Peyer's patch (tissue), 4 donors: ENCODE data around the gene HCRT. TPM values are rescaled to one million over a fixed set of nuclear protein-coding genes. Genes with fewer than 3 reads are reported as not detected.

Experiments
- DNase-seq, 3 donors: peaks; one replicate each; pipeline ENCODE4 v3.0.0-alpha.2; 2017 to 2019
- H3K27ac ChIP-seq, 4 donors: fragments of 200-600 bp; sonication (generic); one replicate each; pipeline ENCODE4 v1.5.1; 2016 to 2019
- H3K27me3 ChIP-seq, 2 donors: fragments of 200-600 bp; sonication (generic); one replicate each; pipeline ENCODE4 v1.5.1; 2019
- H3K36me3 ChIP-seq, 3 donors: fragments of 200-600 bp; sonication (generic); one replicate each; pipeline ENCODE4 v1.5.1; 2016 to 2019
- H3K4me1 ChIP-seq, 4 donors: fragments of 200-600 bp; sonication (generic); one replicate each; pipeline ENCODE4 v1.5.1; 2016 to 2019
- H3K4me3 ChIP-seq, 4 donors: fragments of 200-600 bp; sonication (generic); 1 replicate in 3 of 4; 2 replicates in 1 of 4; pipeline ENCODE4 v1.5.1; 2016 to 2019; ENCODE audit warnings: mild to moderate bottlenecking in 1 of 4
- H3K9me3 ChIP-seq, 4 donors: fragments of 200-600 bp; sonication (generic); one replicate each; pipeline ENCODE4 v1.5.1; 2016 to 2019; ENCODE audit warnings: mild to moderate bottlenecking in 1 of 4
- POLR2A ChIP-seq, 2 donors: fragments of 450-650 bp; IDR thresholded peaks; one replicate each; pipeline ENCODE4 v1.5.1; 2017; ENCODE audit warnings: antibody characterized with exemption in 2 of 2, mild to moderate bottlenecking in 2 of 2, moderate library complexity in 2 of 2
- total RNA-seq, 4 donors: library from RNA; depleted of rRNA; stranded (reverse); fragments of >200 nt; gene quantifications; one replicate each; pipeline ENCODE4 v1.1.0, GENCODE V29; 2016
- TF ChIP-seq, protein P1 (sequence below), 6 experiments: fragments of 450-650 bp in 4 of 6; fragments of 200-600 bp in 2 of 6; sonication (generic) in 1 of 6; IDR thresholded peaks; one replicate each; pipeline ENCODE4 v1.5.1; 2017 to 2019; ENCODE audit warnings: antibody characterized with exemption in 6 of 6, mild to moderate bottlenecking in 3 of 6, moderate library complexity in 1 of 6

HCRT gene
- total RNA-seq, 4 donors from 2014 or later, result not detected

DNA sequence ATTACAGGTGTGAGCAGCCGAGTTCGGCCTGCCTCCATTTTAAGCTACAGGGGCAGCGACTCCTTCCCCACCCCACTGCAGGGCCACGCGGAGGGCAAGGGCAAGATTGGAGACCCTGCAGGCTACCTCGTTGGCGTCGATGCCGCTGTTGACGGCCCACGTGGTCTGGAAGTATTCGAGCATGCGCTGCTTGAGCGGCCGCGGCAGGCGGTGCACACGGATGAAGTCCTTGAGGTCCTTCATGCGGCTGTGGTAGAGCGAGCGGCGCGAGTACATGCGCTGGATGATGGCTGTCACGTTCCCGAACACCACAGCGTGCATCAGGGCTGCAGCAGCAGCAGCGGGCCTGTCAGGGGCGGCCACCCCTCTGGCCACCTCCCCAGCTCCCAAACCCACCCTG is 15.9 kb downstream of the HCRT start:
- no peak overlapping the region for H3K4me3 ChIP-seq
- H3K4me1 ChIP-seq, result no peaks in the 10 kb centered on the region
- H3K9me3 ChIP-seq, result no peaks in the 10 kb centered on the region
- no peak for DNase-seq
- H3K27ac ChIP-seq, result no peak overlapping the region
- no peaks in the 10 kb centered on the region for H3K36me3 ChIP-seq
- TF ChIP-seq POLR2A (IDR thresholded peaks at IDR 0.05), result no peak
- TF ChIP-seq, protein P1, sequence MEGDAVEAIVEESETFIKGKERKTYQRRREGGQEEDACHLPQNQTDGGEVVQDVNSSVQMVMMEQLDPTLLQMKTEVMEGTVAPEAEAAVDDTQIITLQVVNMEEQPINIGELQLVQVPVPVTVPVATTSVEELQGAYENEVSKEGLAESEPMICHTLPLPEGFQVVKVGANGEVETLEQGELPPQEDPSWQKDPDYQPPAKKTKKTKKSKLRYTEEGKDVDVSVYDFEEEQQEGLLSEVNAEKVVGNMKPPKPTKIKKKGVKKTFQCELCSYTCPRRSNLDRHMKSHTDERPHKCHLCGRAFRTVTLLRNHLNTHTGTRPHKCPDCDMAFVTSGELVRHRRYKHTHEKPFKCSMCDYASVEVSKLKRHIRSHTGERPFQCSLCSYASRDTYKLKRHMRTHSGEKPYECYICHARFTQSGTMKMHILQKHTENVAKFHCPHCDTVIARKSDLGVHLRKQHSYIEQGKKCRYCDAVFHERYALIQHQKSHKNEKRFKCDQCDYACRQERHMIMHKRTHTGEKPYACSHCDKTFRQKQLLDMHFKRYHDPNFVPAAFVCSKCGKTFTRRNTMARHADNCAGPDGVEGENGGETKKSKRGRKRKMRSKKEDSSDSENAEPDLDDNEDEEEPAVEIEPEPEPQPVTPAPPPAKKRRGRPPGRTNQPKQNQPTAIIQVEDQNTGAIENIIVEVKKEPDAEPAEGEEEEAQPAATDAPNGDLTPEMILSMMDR (IDR thresholded peaks at IDR 0.05), result no peak
- H3K27me3 ChIP-seq, result no peaks in the 10 kb centered on the region

DNA sequence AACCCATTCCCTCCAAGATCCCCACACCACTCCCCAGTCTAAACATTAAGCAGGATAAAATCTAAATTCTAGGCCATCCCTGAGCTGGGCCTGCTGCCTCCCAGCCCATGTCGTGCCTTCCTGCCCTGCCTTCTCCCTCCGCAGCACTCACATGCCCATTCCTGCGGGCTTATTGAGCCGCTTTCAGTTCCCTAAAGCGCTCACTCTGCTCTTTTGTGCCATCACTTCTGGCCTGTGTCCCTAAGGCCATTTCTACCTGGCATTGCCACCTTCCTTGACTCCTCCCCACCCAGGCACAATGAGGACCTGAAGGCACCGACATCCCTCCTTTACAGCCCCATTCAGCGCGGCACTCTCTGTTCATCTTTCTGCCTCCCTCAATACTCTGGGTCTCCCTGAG is 17.4 kb downstream of the HCRT start:
- no peak for TF ChIP-seq POLR2A (IDR thresholded peaks at IDR 0.05)
- TF ChIP-seq, protein P1 (IDR thresholded peaks at IDR 0.05), result no peak
- H3K36me3 ChIP-seq, result no peaks in the 10 kb centered on the region
- no peak overlapping the region for H3K4me3 ChIP-seq

DNA sequence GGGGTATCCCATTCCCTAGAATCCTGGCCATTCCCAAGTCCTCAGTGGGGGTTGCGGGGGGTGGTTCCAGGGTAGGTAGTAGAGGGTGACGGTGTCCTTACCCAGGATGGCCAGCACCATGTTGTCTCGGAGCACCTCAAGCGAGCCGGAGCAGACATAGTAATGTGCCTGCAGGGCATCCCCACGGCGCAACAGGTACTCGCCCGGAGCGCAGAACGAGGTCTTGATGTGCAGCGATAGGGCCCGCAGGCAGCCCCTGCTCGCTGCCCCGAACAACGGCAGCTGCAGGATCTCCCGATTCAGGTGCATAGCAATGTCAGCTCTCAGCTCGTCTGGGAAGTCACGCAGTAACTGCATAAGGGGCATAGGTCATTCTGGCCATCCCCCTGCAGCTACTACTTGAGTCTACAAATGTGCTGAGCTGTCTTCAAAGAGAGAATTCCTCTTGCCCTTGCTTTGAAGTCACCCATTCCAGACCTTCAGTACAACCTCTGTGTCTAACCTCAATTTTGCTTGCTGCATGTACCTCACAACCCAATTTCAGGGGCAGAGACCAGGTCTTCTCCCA is 19.0 kb downstream of the HCRT start:
- TF ChIP-seq, protein P1 (IDR thresholded peaks at IDR 0.05), result no peak
- no peak for TF ChIP-seq POLR2A (IDR thresholded peaks at IDR 0.05)
- no peaks in the 10 kb centered on the region for H3K27me3 ChIP-seq

More for the DNA sequence above, 17.4 kb downstream of the HCRT start:
- no peaks in the 10 kb centered on the region for H3K27me3 ChIP-seq
- no peak for DNase-seq
- no peaks in the 10 kb centered on the region for H3K9me3 ChIP-seq
- no peak overlapping the region for H3K27ac ChIP-seq
- H3K4me1 ChIP-seq, result no peaks in the 10 kb centered on the region

DNA sequence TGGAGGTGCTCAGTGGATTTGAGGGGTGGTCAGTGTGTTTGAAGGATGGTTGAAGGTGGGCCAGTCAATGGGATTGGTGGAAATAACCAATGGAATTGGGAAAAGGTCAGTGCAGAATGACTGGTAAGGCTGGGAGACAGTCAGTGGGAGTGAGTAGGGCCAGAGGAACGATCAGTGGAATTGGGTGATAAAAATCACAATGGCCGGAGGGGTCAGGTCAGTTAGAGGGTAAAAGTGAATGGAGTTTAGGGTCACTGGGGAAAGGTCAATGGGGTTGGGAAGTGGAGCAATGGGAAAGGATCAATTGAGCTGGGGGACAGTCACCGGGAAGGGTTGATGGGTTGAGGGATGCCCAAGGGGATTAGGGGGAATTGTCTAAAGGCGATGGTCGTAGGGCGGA is 19.5 kb downstream of the HCRT start:
- H3K4me1 ChIP-seq, result no peaks in the 10 kb centered on the region
- H3K27ac ChIP-seq, result no peak overlapping the region
- H3K36me3 ChIP-seq, result no peaks in the 10 kb centered on the region
- no peak for DNase-seq
- TF ChIP-seq, protein P1 (IDR thresholded peaks at IDR 0.05), result no peak
- no peak for TF ChIP-seq POLR2A (IDR thresholded peaks at IDR 0.05)
- H3K27me3 ChIP-seq, result no peaks in the 10 kb centered on the region
- no peaks in the 10 kb centered on the region for H3K9me3 ChIP-seq
- H3K4me3 ChIP-seq, result no peak overlapping the region

More for the DNA sequence above, 19.0 kb downstream of the HCRT start:
- no peak for DNase-seq
- no peaks in the 10 kb centered on the region for H3K4me1 ChIP-seq
- H3K9me3 ChIP-seq, result no peaks in the 10 kb centered on the region
- H3K27ac ChIP-seq, result no peak overlapping the region
- H3K4me3 ChIP-seq, result no peak overlapping the region
- no peaks in the 10 kb centered on the region for H3K36me3 ChIP-seq

DNA sequence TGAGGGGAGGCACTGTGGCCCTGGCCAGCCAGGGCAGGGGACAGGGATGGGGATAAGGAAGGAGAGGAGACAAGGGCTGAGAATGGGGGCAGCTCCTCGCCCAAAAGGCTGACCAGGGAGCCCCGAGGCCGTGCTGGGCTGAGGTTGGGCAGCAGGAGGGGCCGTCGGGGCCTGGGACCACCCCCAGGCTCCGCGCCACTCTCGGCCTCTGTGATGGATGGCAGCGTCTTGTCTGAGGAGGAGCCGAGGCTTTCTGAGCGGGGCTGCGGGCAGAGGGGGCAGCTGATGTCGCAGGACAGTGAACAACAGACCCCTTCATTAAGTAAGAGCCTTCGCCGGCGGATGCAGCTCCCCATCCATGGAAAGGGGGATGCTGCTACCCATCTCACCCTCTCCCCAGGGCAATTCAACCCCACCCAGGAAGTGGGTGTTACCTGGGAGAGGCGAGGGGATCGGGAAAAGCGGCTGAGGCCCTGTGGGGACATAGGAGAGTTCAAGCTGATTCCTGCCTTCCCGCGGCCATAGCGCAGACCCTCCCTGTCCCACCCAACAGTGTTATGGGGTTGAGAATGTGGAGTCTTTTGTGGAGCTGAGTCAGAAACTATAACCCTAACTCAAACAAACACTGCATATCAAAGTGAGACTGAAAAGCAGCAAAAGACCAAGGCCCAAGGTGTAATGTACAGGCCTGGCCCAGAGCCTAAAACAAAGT is 21.4 kb downstream of the HCRT start:
- DNase-seq, result no peak
- no peaks in the 10 kb centered on the region for H3K4me1 ChIP-seq
- no peaks in the 10 kb centered on the region for H3K9me3 ChIP-seq
- no peaks in the 10 kb centered on the region for H3K27me3 ChIP-seq
- H3K36me3 ChIP-seq, result no peaks in the 10 kb centered on the region
- H3K4me3 ChIP-seq, result no peak overlapping the region
- no peak for TF ChIP-seq POLR2A (IDR thresholded peaks at IDR 0.05)
- TF ChIP-seq, protein P1 (IDR thresholded peaks at IDR 0.05), result no peak
- H3K27ac ChIP-seq, result no peak overlapping the region
